Embryonic facial prominence (tissue), 1 donor: ENCODE measurements around the gene TCF12.
"Not testable (repeated sequence)": the region's sequence is repeated elsewhere in the genome, so short reads cannot be mapped to it uniquely, and the experiment has no call there.

Source experiments
- DNase-seq: peaks from one replicate; pipeline ENCODE4 v3.0.0-alpha.2; 2016; ENCODE audit errors: extremely low spot score

Gene TCF12

DNA sequence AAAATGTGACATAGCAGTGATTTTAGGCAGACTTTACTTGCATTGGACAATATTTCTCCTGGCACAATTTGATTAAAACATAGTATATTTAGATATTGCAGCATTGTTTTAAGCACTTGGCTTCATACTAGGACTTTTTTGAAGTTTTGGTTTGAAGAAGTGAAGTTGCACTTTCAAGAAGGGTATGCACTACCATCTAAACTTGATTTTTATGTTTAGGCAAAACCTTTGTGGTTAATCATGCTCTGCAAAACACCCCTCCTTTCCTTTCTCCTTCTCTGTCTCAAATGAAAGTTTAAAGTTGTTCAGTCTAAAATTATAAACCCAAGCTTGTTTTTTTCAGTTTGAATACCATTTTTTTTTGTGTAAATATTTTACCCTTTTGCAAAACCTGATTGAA lies 173.8 kb downstream of the TCF12 start:
- DNase-seq: no peak

DNA sequence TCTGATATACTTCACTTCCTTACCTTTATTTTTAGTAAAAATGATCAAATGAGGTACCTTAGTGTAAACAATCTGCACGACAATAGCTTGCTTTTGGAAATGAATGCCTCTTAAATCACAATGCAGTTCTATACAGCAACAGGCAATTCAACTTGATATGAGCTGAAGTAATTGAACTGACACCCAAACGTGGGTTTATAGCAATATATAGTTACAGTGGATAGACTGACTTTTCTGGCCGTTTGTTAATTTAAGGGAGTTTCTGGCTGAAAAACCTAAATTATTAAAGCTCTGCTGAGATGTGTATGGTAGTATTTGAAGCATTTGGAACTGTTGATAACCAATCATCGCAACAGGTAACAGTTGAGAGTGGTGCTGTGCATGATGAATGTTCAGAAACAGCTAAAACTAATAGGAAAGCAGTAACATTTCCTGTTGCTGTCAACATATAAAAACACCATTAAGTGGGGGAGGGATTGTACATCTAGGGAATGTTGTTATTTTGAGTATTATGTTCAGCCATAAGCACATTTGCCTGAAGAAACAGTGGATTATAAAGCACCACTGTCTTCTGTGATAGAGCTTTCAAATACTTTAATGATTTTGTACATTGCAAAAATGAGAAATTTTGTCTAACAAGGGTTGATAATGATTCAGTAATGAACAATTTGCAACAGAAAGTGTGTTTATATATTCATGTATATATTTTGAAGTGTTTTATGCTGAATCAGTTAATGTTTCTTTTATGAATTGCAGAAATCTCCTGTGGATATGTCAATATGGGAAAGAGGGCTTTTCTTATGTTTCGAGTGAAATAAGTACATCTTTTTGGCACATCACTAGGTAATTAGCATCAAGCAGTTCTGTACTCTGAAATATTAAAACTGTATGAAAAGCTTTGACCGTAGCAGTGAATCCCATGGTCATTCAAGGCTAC lies 176.1 kb downstream of the TCF12 start:
- no peak for DNase-seq

DNA sequence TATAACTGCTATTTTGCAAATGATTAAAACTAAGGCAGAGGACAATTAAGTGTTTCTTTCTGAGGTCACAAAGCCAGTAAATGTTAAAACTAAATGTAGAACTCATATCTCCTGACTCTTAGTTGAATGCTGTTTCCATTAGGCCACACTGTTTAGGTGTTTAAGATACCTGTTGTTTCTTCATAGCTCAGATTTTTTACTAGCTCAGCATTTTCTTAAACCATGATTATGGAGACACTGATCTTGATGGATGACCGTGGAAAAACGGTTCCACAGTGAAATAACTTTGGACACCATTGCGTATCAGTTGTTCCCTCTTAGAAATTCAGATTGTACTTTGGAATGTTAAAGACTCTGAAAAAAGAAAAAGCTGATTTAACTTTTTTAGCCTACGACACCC lies 177.5 kb downstream of the TCF12 start:
- no peak for DNase-seq

DNA sequence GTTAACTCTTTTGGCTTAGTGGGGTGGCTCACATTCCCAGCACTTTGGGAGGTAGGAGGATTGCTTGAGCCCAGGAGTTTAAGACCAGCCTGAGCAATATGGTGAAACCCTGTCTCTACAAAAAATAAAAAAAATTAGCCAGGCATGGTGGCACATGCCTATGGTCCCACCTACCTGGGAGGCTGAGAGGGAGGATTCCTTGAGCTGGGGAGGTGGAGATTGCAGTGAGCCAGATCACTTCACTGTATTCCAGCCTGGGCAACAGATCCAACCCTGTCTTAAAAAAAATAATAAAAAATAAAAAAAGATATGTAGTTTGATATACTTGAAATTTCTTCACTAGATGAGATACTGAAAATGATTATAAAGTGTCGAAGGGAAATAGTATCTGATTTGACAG lies 178.8 kb downstream of the TCF12 start:
- DNase-seq: no peak

DNA sequence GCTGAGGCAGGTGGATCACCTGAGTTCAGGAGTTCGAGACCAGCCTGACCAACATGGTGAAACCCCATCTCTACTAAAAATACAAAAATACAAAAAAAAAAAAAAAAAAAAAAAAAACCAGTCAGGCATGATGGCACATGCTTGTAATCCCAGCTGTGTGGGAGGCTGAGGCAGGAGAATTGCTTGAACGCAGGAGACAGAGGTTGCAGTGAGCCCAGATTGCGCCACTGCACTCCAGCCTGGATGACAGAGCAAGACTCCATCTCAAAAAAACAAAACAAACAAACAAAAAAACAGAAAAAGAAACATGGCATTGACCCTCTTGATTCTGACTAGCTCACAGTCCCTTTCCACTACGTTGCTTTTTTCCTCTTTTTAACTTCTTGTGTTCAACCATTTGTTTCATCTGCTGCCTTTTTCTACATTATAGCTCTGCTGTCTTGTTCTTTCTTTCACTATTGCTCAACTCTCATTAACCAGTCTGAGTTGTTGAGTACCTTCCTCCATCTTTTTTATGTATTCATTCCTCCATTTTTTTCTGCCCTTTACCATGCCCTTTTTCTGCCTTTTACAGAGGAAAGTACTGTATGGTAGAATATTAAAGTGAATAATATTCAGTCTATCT lies 179.6 kb downstream of the TCF12 start:
- not testable (repeated sequence) for DNase-seq

DNA sequence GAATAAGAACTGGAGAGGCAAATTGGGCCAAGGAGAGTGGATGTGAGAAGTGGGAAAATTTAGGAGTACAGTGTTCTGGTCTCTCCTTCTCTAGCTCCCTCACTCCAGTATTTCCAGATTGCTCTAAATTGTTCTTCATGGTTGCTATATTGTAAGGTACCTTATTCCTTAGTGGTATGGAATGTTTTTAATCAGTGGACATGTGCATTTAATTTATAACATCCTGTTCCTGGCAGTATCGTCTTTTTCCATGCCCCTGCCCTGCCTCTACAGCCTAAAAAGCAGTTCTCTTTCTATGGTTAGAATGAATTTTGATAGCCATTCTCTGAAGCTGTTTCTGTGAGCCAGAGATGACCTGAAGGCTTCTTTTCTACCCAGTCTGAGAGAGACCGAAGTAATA lies 180.5 kb downstream of the TCF12 start:
- no peak for DNase-seq

DNA sequence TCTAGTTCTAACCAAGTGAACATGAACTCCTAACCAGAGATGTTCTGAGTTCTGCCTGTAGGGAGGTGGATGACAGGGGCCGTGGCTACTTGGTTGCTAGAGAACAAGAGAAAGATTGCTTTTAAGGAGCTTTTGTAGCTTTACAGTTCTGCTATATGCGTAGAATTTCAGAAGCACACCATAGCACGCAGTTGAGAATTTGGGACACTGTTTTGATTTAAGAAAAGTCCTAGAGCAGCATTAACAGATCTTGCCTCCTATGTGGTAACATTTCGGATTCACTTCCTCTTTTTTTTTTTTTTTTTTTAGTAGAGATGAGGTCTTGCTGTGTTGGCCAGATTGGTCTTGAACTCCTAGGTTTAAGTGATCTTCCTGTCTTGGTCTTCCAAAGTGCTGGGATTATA lies 181.7 kb downstream of the TCF12 start:
- DNase-seq: no peak

DNA sequence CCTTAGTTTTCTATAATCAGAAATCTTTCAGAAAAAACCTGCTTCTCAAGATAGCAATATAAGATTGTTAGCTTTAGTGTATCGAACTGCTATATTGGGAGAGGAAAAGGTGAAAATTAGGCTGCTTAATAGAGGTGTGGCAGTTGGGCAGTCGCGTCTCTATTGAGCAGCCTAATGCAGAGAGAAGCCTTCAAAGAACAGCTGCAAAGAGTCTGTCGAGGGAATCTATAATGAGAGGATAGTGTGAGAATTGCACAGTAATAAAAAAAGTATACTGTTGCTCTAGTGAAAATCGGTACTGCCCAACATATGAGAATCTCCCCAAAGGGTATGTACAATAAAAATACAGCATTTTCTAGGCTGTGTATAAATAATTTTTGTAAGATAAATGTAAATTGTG lies 184.4 kb downstream of the TCF12 start:
- DNase-seq: no peak

DNA sequence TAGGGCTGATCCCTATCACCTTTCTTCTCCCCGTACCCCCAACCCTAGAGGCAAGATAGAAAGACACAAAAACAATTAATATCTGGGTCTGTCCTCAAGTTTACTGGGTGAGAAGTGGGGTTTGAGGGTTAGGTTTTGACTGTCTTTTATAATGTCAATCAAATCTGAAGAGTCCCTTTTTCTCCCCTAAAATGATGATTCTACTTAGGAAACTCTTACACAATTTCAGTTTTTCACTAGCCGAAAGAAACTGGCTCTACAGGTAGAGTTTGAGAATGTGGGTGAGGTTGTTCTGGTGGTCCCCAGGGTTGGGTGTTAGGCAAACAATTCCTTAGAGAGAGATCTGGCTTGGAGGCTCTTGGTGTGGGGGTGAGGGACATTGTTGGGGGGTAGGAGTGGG lies 189.9 kb downstream of the TCF12 start:
- no peak for DNase-seq

DNA sequence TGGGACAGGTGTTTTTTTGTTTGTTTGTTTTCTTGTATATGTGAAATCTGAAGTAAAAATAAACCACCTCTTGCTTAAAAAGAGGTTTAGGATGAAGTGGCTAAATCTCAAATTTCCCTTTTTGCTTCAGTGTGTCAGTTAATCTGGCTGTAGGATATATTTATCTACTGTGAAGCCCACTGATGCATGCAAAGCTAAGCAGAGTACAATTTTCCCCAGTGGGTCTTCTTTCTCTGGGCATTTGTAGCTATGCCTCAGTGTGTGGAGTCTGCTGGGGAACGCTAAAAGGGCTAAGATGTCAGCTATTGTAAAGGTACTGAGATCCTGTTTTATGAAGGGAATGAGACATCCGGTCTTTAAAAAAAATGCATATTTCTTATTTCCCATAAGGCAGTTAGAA lies 190.6 kb downstream of the TCF12 start:
- no peak for DNase-seq

DNA sequence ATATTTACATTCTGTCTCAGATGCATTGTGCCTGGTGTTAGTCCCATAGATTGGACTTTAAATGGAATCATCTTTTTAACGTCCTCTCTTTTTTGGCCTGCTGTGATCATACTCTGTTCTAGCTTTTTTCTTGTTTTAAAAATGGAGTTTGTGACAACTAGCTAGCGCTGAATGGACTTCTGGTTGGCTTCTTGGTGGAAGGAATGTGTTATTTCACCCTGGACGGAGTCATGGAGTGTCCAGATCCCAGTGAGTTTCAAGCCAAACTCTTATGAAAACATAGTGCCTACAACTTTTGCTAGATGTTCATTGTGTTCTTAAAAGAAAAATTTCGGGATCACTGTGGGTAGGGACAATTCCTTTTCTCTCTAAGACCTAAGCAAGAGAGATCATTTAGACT lies 192.6 kb downstream of the TCF12 start:
- no peak for DNase-seq

DNA sequence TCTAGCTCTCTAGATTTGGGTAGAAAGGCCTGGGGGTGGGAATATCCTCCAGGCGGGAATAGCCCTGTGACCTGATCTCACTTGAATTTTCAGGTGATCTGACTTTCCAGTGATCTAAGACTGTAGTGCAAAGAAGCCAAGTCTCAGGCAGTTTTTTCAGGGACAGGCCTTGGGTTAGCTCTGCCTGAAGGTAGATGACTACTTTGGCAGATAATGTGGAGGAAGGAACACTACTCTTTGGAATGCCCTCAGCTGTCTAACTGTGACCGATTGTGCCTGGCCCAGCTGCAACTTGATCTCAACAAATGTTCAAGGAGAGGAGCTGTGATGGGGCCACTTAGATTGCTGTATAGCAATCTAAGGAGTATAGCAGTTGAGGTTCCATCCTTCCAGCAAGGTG lies 193.7 kb downstream of the TCF12 start:
- DNase-seq: no peak

DNA sequence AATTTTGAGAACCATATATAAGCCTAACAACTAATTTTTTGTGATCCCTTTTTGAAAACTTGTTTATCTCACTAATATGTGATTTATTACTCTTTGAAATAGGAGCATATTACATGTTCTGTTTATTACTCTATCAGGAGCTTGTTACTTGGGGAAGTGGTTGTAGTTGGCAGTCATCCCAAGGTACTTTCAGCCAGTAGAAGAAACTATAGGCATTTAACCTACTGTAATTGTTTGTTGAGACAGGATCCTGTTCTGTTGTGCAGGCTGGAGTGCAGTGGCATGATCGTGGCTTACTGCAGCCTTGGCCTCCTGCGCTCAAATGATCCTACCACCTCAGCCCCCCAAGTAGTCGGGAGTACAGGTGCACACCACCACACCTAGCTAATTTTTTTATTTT lies 195.6 kb downstream of the TCF12 start:
- DNase-seq: no peak

DNA sequence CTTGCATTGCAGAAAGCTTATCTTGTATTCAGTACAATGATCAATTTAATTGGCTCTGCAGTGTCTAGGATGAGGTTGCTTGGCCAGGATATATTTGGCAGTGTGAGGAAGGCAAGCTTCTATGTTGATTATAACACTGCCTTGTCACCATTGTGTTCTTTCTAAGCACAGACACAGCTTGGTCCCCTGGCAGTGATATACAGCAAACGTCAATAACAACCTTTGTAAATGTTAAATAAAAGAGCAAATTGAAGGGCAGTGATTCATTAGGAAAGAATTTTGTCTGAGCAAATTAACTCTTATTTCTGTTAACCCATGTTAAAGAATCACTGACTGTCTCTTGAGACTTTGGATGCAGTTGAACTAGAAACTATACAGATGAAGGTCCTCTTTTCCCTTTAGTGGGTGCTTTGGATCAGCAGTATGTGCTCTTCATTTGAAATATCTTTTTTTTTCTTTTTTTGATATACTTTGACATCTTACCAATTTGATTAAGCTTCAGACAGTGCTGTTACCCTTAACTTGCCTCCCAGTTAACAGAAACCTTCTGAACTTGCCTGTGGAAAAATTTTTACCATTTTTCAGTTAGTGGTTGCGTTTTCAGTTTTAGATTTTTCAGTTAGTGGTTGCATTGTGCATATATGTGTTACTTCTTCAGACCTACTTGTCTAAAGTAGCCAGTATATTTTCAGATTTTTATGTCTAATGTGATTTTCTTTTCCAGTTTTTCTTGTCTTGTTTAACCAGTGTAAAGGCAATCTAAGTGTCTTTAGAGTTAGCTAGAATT lies 199.8 kb downstream of the TCF12 start:
- no peak for DNase-seq

DNA sequence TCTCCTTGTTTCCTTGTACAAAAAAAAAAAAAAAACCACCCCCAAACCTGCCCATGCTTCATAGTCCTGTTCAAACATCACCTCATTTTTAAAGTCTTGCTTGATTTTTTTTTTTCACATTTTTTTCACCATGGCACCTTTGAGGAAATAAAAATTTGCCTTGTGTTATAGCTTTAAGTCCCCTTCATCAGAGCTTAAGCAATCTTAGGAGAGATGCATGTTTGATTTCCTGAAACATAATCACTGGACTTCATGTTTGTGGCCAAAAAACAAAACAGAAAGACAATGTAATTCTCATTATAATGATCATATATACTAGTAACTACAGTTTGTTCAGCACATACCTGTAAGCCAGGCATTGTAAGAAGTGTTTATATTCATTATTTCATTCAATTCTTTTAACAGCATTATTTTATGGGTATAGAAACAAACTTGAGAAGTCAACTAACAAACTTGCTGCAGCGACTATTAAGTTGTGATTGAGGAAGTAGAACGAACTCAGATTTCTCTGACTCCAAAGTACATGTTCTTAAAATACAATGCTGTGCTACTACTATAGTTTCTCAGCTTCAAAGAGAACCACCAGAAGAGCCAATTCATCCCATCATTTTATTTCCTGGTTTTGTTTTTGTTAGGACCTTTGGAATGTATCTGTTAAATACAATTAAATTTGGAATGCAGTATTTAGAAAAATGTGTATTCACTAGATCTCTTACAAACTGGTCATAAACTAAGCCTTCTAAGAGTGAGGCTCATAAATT lies 203.8 kb downstream of the TCF12 start:
- no peak for DNase-seq

DNA sequence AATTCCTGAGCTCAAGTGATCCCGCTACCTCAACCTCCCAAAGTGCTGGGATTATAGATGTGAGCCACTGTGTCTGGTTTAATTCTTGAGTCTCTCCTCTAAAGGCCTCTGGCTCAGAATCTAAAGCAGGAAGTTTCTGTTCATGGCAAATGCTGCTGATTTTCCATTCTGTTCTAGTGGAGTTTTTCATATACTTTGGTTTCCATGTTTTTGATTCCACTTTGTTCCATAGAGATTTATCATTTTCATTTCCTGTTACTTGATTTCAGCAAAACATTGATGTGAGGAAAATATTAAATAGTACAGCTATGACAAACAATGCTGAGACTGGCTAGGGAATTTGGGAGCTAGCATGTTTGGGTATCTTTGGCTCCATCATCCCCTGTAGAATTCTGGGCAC lies 205.6 kb downstream of the TCF12 start:
- no peak for DNase-seq

DNA sequence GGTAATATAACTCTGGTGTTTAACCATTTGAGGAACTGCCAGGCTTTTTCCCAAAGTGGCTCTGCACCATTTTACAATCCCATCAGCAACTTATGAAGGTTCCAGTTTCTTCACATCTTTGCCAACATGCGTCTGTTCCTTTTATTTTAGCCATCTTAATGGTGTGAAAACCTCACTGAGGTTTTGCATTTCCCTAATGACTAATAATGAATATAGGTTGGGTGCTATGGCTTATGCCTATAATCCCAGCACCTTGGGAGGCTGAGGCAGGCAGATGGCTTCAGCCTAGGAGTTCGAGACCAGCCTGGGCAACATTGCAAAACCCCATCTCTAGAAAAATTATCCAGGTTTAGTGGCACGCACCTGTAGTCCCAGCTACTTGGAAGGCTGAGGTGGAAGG lies 210.6 kb downstream of the TCF12 start:
- DNase-seq: no peak

DNA sequence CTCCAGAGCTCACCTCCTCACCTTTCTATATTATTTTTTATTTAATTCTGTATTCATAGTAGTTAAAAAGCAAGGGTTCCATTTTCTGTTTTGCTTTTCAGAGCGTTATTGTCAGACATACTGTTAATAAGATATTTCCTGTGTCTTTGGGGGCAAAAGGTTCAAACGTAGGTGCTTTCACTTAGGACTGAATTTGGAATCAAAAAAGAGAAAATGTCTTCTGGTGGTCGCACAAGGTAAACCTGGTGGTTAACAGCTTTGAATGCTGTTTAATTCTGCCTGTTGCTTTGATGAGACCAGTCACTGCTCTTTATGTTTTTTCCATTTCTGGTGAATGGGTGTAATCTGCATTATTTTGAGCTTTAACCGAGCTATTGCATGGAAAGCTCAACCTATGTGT lies 212.5 kb downstream of the TCF12 start:
- no peak for DNase-seq

DNA sequence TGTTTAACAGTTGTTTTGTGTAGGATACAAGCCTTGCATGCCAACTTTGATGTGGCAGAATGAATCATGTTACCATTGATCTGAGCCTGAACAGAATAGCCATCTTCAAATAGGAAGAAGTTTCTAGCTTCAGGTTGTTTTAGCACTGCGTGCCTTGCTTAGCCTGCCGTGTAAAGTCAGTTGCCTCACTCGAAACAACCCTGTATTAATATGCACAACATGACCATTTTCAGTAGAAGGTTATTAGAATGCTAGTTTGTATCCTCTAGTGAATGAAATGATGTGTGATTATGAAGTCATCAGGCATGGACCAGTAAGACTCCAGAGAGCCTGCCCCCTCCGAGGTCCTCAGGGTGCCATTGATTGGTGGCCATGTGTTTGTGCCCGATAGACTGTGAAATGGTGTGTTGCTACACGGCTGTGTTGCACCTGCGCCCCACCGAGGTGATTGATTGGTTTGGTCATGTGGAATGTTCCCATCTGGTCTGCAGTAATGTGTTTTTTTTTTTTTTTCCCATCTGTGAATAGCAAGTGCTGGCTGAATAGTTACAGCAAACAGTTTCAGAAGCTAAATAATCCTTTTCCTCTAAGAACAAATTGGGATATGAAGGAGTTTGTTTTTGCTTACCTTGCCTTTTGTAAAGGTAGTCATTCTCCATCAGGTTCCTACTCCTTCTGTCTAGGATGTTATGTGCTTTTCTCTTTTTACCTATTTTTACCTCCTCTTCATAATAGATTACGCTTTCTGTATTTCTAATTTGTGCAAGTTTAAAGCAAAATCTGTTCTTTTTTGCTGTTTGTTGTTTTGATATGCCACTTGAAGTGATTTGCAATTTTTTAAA lies 214.9 kb downstream of the TCF12 start:
- no peak for DNase-seq

DNA sequence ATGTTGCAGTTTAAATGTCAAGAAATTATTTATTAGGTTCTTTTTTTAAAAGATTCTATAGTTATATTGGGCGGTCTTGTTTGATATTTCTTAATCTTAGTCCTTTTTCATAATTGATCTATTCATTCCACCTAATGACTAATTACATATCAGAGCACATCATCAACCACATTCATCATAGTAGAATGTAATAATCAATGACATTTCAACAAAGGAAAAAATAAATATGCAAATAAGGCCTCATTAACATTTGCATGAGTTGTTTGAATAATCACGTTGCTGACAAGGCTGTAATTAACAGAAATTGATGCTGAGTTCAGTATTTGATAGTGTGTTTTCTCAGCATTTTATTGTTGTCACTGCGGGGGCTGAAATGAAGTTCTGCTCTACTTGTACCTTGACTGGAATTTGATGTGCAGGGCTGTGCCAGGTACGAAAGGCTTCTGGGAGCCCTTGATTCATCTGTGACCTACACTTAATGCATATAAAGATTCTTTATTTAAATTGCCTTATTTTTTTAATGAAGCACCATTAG lies 215.7 kb downstream of the TCF12 start:
- no peak for DNase-seq

DNA sequence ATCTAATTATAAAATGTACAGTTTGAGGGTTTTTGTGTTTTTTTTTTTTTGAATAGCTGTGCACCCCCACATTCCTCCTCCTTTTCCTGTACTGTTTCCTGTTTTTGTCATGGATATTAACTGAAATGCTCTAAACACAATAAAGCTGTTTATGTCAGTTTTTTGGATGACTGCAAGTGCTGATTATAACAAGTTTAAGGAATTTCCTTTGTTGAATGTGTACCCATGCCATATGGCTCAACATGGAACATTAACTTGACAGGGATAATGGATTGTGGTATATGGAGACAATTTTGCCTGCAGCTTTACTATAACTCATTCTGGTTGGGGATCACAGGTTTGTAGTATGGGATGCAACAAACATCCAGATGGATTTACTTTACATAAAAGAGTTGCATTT lies 216.4 kb downstream of the TCF12 start:
- DNase-seq: no peak
